Neural progenitor cell (in vitro differentiated cells): ENCODE results near the gene HMSD. TPM values are rescaled to one million over a fixed set of nuclear protein-coding genes. Genes with fewer than 3 reads are reported as not detected.

Source experiments
- DNase-seq: peaks from one replicate; pipeline ENCODE4 v3.0.0-alpha.2; 2016; ENCODE audit warnings: low spot score
- H2AFZ ChIP-seq: fragments of 200-600 bp; sonication (generic); replicated peaks from 2 replicates; pipeline ENCODE4 v1.6.1; 2016; ENCODE audit warnings: antibody characterized with exemption
- H3F3A ChIP-seq: fragments of 200-600 bp; sonication (generic); 2 replicates; pipeline ENCODE4 v1.6.1; 2016; ENCODE audit warnings: antibody characterized with exemption, low read depth
- H3K27ac ChIP-seq: fragments of 200-600 bp; sonication (generic); 2 replicates; pipeline ENCODE4 v1.5.1; 2016; ENCODE audit warnings: mild to moderate bottlenecking
- H3K27me3 ChIP-seq: fragments of 200-600 bp; sonication (generic); 2 replicates; pipeline ENCODE4 v1.6.1; 2016; ENCODE audit warnings: mild to moderate bottlenecking, moderate library complexity
- H3K36me3 ChIP-seq: fragments of 200-600 bp; sonication (generic); 2 replicates; pipeline ENCODE4 v1.5.1; 2016
- H3K4me1 ChIP-seq: fragments of 200-600 bp; sonication (generic); 2 replicates; pipeline ENCODE4 v1.6.1; 2016; ENCODE audit warnings: mixed run types
- H3K4me2 ChIP-seq: fragments of 200-600 bp; sonication (generic); 2 replicates; pipeline ENCODE4 v1.6.1; 2016
- H3K4me3 ChIP-seq: fragments of 200-600 bp; sonication (generic); 2 replicates; pipeline ENCODE4 v1.5.1; 2016
- H3K79me2 ChIP-seq: fragments of 200-600 bp; sonication (generic); 2 replicates; pipeline ENCODE4 v1.6.1; 2016; ENCODE audit warnings: low read depth
- H3K9ac ChIP-seq: fragments of 200-600 bp; sonication (generic); 2 replicates; pipeline ENCODE4 v1.6.1; 2016
- H3K9me3 ChIP-seq: fragments of 200-600 bp; sonication (generic); 2 replicates; pipeline ENCODE4 v1.5.1; 2016; ENCODE audit warnings: low read depth
- H4K20me1 ChIP-seq: fragments of 200-600 bp; sonication (generic); 2 replicates; pipeline ENCODE4 v1.6.1; 2016; ENCODE audit warnings: low read depth
- H3K27ac Mint-ChIP-seq: 3 replicates; pipeline ENCODE4 v1.8.0; 2021; ENCODE audit warnings: mixed read lengths
- H3K27me3 Mint-ChIP-seq: 2 replicates; pipeline ENCODE4 v1.8.0; 2022; ENCODE audit warnings: low read depth, mild to moderate bottlenecking, inconsistent platforms, moderate library complexity, mixed read lengths; ENCODE audit not compliant: insufficient read depth
- H3K36me3 Mint-ChIP-seq: 3 replicates; pipeline ENCODE4 v1.8.0; 2021; ENCODE audit warnings: mixed read lengths
- H3K4me1 Mint-ChIP-seq: 3 replicates; pipeline ENCODE4 v1.8.0; 2021; ENCODE audit warnings: mixed read lengths
- H3K4me3 Mint-ChIP-seq: 3 replicates; pipeline ENCODE4 v1.8.0; 2021; ENCODE audit warnings: mild to moderate bottlenecking, moderate library complexity, mixed read lengths
- H3K9me3 Mint-ChIP-seq: 3 replicates; pipeline ENCODE4 v1.8.0; 2020; ENCODE audit warnings: mixed read lengths
- EZH2 ChIP-seq: fragments of 200-600 bp; sonication (generic); IDR thresholded peaks from 2 replicates; pipeline ENCODE4 v1.6.1; 2017; ENCODE audit warnings: antibody characterized with exemption, mild to moderate bottlenecking, moderate library complexity
- EZH2phosphoT487 ChIP-seq: fragments of 200-600 bp; sonication (generic); IDR thresholded peaks from 2 replicates; pipeline ENCODE4 v1.6.1; 2017; ENCODE audit warnings: antibody characterized with exemption
- total RNA-seq: library from RNA; depleted of rRNA; stranded (reverse); fragments of >200 nt; gene quantifications from 2 replicates; pipeline ENCODE4 v1.2.3, GENCODE V29; 2015; ENCODE audit warnings: low replicate concordance
- TF ChIP-seq, protein P1 (sequence below): fragments of 200-600 bp; sonication (generic); IDR thresholded peaks from 2 replicates; pipeline ENCODE4 v1.5.1; 2017; ENCODE audit warnings: antibody characterized with exemption, mild to moderate bottlenecking

HMSD gene
- total RNA-seq, 1 donor from 2014 or later: 0.88 TPM

DNA sequence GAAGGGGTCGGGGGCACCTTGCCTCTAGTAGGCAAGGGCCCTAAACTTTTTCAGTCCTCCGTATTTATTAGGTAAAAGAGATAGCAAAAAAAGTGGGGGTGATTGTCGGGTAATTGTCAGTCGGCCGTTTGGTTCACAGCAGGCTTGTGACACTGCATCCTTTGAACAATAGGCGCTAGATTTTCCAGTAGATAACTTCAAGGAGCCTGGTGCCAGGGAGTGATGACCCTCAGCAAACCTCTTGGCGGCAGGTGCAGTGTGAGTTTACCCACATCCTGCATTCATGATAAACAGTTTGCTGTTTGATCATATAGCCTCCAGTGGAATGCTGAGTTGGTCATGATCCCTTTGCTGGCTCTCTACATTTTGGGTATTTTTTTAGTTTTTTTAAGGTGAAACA lies 43.6 kb downstream of the HMSD start:
- no peak for DNase-seq
- Histone ChIP-seq H3K9ac (no peak overlapping the region), H3F3A (no peaks in the 10 kb centered on the region), H3K9me3 (no peaks in the 10 kb centered on the region), H3K4me3 (no peak overlapping the region), H3K36me3 (no peaks in the 10 kb centered on the region), H3K27me3 (no peaks in the 10 kb centered on the region), H3K79me2 (no peaks in the 10 kb centered on the region), H4K20me1 (no peaks in the 10 kb centered on the region), H3K4me1 (no peaks in the 10 kb centered on the region), H3K27ac (no peak overlapping the region), H2AFZ (no peak overlapping the region), H3K4me2 (no peak overlapping the region)
- H3K4me3 Mint-ChIP-seq: no peak overlapping the region
- H3K27me3 Mint-ChIP-seq: no peaks in the 10 kb centered on the region
- H3K9me3 Mint-ChIP-seq: peaks cover 13% of the 10 kb centered on the region
- no peaks in the 10 kb centered on the region for H3K36me3 Mint-ChIP-seq
- H3K4me1 Mint-ChIP-seq: no peaks in the 10 kb centered on the region
- no peak for TF ChIP-seq EZH2phosphoT487
- TF ChIP-seq, protein P1, sequence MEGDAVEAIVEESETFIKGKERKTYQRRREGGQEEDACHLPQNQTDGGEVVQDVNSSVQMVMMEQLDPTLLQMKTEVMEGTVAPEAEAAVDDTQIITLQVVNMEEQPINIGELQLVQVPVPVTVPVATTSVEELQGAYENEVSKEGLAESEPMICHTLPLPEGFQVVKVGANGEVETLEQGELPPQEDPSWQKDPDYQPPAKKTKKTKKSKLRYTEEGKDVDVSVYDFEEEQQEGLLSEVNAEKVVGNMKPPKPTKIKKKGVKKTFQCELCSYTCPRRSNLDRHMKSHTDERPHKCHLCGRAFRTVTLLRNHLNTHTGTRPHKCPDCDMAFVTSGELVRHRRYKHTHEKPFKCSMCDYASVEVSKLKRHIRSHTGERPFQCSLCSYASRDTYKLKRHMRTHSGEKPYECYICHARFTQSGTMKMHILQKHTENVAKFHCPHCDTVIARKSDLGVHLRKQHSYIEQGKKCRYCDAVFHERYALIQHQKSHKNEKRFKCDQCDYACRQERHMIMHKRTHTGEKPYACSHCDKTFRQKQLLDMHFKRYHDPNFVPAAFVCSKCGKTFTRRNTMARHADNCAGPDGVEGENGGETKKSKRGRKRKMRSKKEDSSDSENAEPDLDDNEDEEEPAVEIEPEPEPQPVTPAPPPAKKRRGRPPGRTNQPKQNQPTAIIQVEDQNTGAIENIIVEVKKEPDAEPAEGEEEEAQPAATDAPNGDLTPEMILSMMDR: no peak
- TF ChIP-seq EZH2: no peak
- H3K27ac Mint-ChIP-seq: no peak overlapping the region

DNA sequence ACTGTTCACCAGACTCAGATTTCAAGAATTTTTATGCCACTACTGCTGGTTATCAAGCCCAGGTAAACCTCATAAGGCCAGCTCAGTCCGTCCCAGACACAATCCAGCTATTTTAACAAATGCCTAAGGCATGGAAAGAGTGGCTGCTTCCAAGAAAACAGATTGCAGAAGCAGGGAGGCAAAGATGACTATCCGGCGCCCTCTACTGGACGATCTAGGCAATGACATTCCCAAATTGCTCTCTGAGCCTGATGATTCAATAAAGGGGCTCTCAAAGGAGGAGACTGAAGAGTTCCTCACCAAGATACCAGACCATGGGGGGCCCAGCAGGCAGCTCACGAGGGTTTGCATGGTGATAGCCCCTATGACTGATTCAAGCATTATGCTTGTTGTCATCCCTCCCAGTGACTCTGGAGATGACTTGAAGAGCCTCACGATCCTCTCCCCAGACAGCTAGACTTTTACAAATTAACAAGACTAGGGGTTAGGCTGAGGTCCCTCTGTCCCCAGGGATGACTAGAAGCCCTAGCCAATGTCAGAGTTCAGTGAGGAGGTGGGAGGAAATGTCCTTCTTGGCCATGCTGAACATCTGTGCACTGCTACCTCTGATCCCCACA lies 45.8 kb downstream of the HMSD start:
- H3K4me1 Mint-ChIP-seq: no peaks in the 10 kb centered on the region

DNA sequence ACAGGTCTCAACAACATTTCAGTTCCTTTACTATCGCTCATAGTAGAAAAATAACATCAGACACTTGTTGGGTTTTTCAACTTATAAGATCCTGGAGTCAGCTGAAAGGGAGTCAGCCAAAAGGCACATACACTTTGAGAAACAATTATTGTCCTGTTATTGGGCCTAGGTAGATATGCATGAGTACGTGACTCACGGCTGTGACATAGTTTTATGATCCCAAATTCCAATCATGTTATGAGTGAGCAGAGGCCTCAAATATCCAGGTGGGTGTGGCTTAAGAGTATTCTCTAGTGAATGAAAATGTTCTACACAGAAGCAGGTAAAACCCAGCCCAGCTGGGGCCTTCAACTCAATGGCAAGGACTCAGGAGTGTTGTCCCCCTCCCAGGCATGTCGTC lies 47.9 kb downstream of the HMSD start:
- H4K20me1 ChIP-seq: no peaks in the 10 kb centered on the region
- H3K4me2 ChIP-seq: no peak overlapping the region
- Mint-ChIP-seq H3K9me3 (peaks cover 16% of the 10 kb centered on the region), H3K4me1 (no peaks in the 10 kb centered on the region), H3K4me3 (no peak overlapping the region), H3K36me3 (no peaks in the 10 kb centered on the region), H3K27me3 (peaks cover 4% of the 10 kb centered on the region), H3K27ac (no peak overlapping the region)
- no peaks in the 10 kb centered on the region for H3F3A ChIP-seq
- H3K27ac ChIP-seq: no peak overlapping the region
- no peak overlapping the region for H2AFZ ChIP-seq
- no peaks in the 10 kb centered on the region for H3K27me3 ChIP-seq
- no peak overlapping the region for H3K4me3 ChIP-seq
- no peaks in the 10 kb centered on the region for H3K36me3 ChIP-seq
- no peaks in the 10 kb centered on the region for H3K79me2 ChIP-seq
- H3K9me3 ChIP-seq: no peaks in the 10 kb centered on the region
- no peaks in the 10 kb centered on the region for H3K4me1 ChIP-seq
- DNase-seq: no peak
- TF ChIP-seq EZH2 (no peak), EZH2phosphoT487 (no peak)
- TF ChIP-seq, protein P1: no peak
- no peak overlapping the region for H3K9ac ChIP-seq

More for the DNA sequence above, 45.8 kb downstream of the HMSD start:
- Mint-ChIP-seq H3K9me3 (peaks cover 13% of the 10 kb centered on the region), H3K4me3 (no peak overlapping the region), H3K36me3 (no peaks in the 10 kb centered on the region), H3K27me3 (no peaks in the 10 kb centered on the region), H3K27ac (no peak overlapping the region)
- H3K4me2 ChIP-seq: no peak overlapping the region
- H2AFZ ChIP-seq: peak overlapping the region; percentile 93
- no peak overlapping the region for H3K9ac ChIP-seq
- H3K79me2 ChIP-seq: no peaks in the 10 kb centered on the region
- H3K27ac ChIP-seq: no peak overlapping the region
- no peaks in the 10 kb centered on the region for H4K20me1 ChIP-seq
- no peak overlapping the region for H3K4me3 ChIP-seq
- H3K9me3 ChIP-seq: no peaks in the 10 kb centered on the region
- H3K4me1 ChIP-seq: no peaks in the 10 kb centered on the region
- H3K36me3 ChIP-seq: no peaks in the 10 kb centered on the region
- no peaks in the 10 kb centered on the region for H3F3A ChIP-seq
- DNase-seq: peak; percentile 61
- no peaks in the 10 kb centered on the region for H3K27me3 ChIP-seq
- TF ChIP-seq, protein P1: peak; percentile 89
- TF ChIP-seq EZH2phosphoT487 (no peak), EZH2 (no peak)
